Liver (tissue), 9 donors: ENCODE results near the gene PCDHGB6. TPM values are rescaled to one million over a fixed set of nuclear protein-coding genes. Genes with fewer than 3 reads are reported as not detected.

ENCODE experiments used
- DNase-seq: peaks from one replicate; pipeline ENCODE4 v3.0.0-alpha.2; 2017; ENCODE audit warnings: low spot score
- H3K27ac ChIP-seq, 2 donors: one replicate each; pipeline ENCODE4 v1.7.0; 2013; ENCODE audit warnings: inconsistent platforms in 2 of 2, low read length in 2 of 2, control low read depth in 1 of 2, low read depth in 1 of 2, mild to moderate bottlenecking in 1 of 2
- H3K27me3 ChIP-seq, 4 donors: one replicate each; pipeline versions ENCODE4 v1.6.1 to v1.7.0; 2013; ENCODE audit warnings: low read length in 3 of 4, inconsistent platforms in 1 of 4, mild to moderate bottlenecking in 1 of 4, moderate library complexity in 1 of 4; ENCODE audit not compliant: control insufficient read depth in 4 of 4, insufficient read depth in 4 of 4
- H3K36me3 ChIP-seq, 4 donors: one replicate each; pipeline versions ENCODE4 v1.6.1 to v1.7.0; 2013; ENCODE audit warnings: low read length in 3 of 4, mild to moderate bottlenecking in 3 of 4, low read depth in 1 of 4, moderate library complexity in 1 of 4; ENCODE audit not compliant: control insufficient read depth in 4 of 4, insufficient read depth in 3 of 4
- H3K4me1 ChIP-seq, 4 donors: one replicate each; pipeline versions ENCODE4 v1.6.1 to v1.7.0; 2013; ENCODE audit warnings: low read length in 3 of 4, mild to moderate bottlenecking in 3 of 4, moderate library complexity in 1 of 4; ENCODE audit not compliant: control insufficient read depth in 4 of 4, insufficient read depth in 4 of 4
- H3K4me3 ChIP-seq, 3 donors: one replicate each; pipeline versions ENCODE4 v1.6.1 to v1.7.0; 2013; ENCODE audit warnings: low read length in 3 of 3, control low read depth in 1 of 3, low read depth in 1 of 3, mild to moderate bottlenecking in 1 of 3
- H3K9ac ChIP-seq, 2 donors: one replicate each; pipeline ENCODE4 v1.7.0; 2013; ENCODE audit warnings: low read length in 2 of 2, mild to moderate bottlenecking in 2 of 2, moderate library complexity in 2 of 2, control low read depth in 1 of 2, low read depth in 1 of 2
- H3K9me3 ChIP-seq, 4 donors: one replicate each; pipeline versions ENCODE4 v1.6.1 to v1.7.0; 2013; ENCODE audit warnings: low read length in 3 of 4; ENCODE audit not compliant: control insufficient read depth in 4 of 4
- CTCF ChIP-seq: fragments of 150-350 bp; IDR thresholded peaks from 2 replicates; pipeline ENCODE4 v1.5.1; 2017; ENCODE audit warnings: improper control_type of control experiment, low read depth, low read length; ENCODE audit not compliant: missing input control
- EGR1 ChIP-seq, 2 donors: IDR thresholded peaks; 2 replicates each; pipeline ENCODE4 v1.6.1; 2016 to 2018; ENCODE audit warnings: antibody characterized with exemption in 2 of 2, low read depth in 2 of 2
- FOXA1 ChIP-seq: IDR thresholded peaks from 2 replicates; pipeline ENCODE4 v1.6.1; 2016; ENCODE audit warnings: antibody characterized with exemption
- FOXA2 ChIP-seq: IDR thresholded peaks from 2 replicates; pipeline ENCODE4 v1.6.1; 2016; ENCODE audit warnings: antibody characterized with exemption
- GABPA ChIP-seq, 2 donors: IDR thresholded peaks in 1 of 2; conservative IDR thresholded peaks in 1 of 2; 2 replicates each; pipeline ENCODE4 v1.6.1; 2016; ENCODE audit warnings: antibody characterized with exemption in 2 of 2, mild to moderate bottlenecking in 1 of 2, moderate library complexity in 1 of 2
- JUND ChIP-seq, 2 donors: IDR thresholded peaks; 2 replicates each; pipeline ENCODE4 v1.6.1; 2016; ENCODE audit warnings: antibody characterized with exemption in 2 of 2
- NR2F2 ChIP-seq: IDR thresholded peaks from 2 replicates; pipeline ENCODE4 v1.6.1; 2016; ENCODE audit warnings: antibody characterized with exemption
- RAD21 ChIP-seq, 2 donors: IDR thresholded peaks; 2 replicates each; pipeline ENCODE4 v1.6.1; 2016; ENCODE audit warnings: antibody characterized with exemption in 2 of 2, mild to moderate bottlenecking in 2 of 2
- RXRA ChIP-seq, 2 donors: IDR thresholded peaks; 2 replicates each; pipeline ENCODE4 v1.6.1; 2017 to 2018; ENCODE audit warnings: antibody characterized with exemption in 2 of 2, mild to moderate bottlenecking in 1 of 2
- SP1 ChIP-seq: IDR thresholded peaks from 2 replicates; pipeline ENCODE4 v1.6.1; 2018; ENCODE audit warnings: antibody characterized with exemption, mild to moderate bottlenecking
- TAF1 ChIP-seq: conservative IDR thresholded peaks from 2 replicates; pipeline ENCODE4 v1.6.1; 2016; ENCODE audit warnings: antibody characterized with exemption, mild to moderate bottlenecking
- YY1 ChIP-seq: IDR thresholded peaks from 2 replicates; pipeline ENCODE4 v1.6.1; 2016; ENCODE audit warnings: antibody characterized with exemption, mild to moderate bottlenecking
- WGBS: extraction: QIAGEN DNeasy Blood & Tissue Kit; methylation state at CpG from one replicate; pipeline ENCODE4 v1.1.7; 2013; 5-methylcytosine and 5-hydroxymethylcytosine counted together
- polyA plus RNA-seq, 2 donors: library from polyadenylated mRNA; stranded (reverse) in 1 of 2; unstranded in 1 of 2; fragments of 200-250 nt in 1 of 2; fragments of >200 nt in 1 of 2; fragmentation: Nextera tagmentation in 1 of 2; extraction: Ambion mirVana in 1 of 2; gene quantifications; one replicate each; pipeline versions ENCODE4 v1.2.1 to v1.2.3, GENCODE V29; 2013 to 2015
- total RNA-seq, 2 donors: library from RNA; depleted of rRNA; stranded (reverse); fragments of >200 nt; gene quantifications; one replicate each; pipeline ENCODE4 v1.2.3, GENCODE V29; 2014
- donor health status: healthy.
- donor health status: healthy.
- donor health status: healthy.
- donor health status: healthy.
- donor health status: healthy.

Gene PCDHGB6
- total and polyA plus RNA-seq, 4 donors = 0.53 to 2.8 (median 1.6) TPM

DNA sequence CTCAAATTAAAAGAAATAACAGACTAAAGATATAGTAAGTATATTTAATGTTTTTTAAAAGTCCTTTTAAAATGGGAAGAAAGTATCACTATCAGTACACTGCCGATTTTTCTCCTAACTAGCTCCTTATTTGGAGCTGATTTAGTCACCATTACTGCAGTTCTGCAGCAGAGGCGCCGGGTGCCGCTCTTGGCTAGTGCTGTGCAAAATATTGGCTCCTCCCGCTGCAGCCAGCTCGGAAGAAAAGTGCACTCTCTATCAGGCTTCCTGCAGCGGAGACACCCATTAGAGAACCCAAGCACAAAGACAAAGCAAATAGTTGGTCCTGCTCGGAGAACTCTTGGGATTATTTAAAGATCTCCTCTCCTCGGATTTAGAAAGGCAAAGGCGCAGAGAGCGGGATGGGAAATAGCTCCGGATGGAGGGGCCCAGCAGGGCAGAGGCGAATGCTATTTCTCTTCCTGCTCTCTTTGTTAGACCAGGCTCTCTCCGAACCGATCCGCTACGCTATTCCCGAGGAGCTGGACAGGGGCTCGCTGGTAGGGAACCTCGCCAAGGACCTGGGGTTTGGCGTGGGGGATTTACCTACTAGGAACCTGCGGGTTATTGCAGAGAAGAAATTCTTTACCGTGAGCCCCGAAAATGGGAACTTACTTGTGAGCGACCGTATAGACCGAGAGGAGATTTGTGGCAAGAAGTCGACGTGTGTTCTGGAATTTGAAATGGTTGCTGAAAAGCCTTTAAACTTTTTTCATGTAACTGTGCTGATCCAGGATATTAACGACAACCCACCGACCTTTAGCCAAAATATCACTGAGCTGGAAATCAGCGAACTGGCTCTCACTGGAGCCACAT, 37.6 kb upstream of the PCDHGB6 start, which contains the start of gene PCDHGB3:
PCDHGB3 (plus strand) TSS at position 249 of the 855 bp plus-strand sequence; CDS start at position 402, 153 bp downstream.
- no peak for DNase-seq
- no peaks in the 10 kb centered on the region for H3K4me1 ChIP-seq
- no peak within 1 kb of the TSS for H3K27ac ChIP-seq
- WGBS = 15% methylated on average over 32 of the region's 32 CpGs
- peaks cover 44 to 78% (median 57%) of the 10 kb centered on the region in 4 donors for H3K9me3 ChIP-seq
- no peaks in the 10 kb centered on the region for H3K36me3 ChIP-seq
- H3K9ac ChIP-seq = no peak within 1 kb of the TSS
- peak; percentile 50 to 60 for TF ChIP-seq RAD21 (IDR thresholded peaks at IDR 0.05)
- peak; percentile 16 for TF ChIP-seq CTCF
- TF ChIP-seq FOXA2 = no peak
- peaks cover 0 to 5% (median 1%) of the 10 kb centered on the region in 4 donors for H3K27me3 ChIP-seq
- H3K4me3 ChIP-seq = peak within 1 kb of the TSS; percentile 6 to 62 (median 61)

DNA sequence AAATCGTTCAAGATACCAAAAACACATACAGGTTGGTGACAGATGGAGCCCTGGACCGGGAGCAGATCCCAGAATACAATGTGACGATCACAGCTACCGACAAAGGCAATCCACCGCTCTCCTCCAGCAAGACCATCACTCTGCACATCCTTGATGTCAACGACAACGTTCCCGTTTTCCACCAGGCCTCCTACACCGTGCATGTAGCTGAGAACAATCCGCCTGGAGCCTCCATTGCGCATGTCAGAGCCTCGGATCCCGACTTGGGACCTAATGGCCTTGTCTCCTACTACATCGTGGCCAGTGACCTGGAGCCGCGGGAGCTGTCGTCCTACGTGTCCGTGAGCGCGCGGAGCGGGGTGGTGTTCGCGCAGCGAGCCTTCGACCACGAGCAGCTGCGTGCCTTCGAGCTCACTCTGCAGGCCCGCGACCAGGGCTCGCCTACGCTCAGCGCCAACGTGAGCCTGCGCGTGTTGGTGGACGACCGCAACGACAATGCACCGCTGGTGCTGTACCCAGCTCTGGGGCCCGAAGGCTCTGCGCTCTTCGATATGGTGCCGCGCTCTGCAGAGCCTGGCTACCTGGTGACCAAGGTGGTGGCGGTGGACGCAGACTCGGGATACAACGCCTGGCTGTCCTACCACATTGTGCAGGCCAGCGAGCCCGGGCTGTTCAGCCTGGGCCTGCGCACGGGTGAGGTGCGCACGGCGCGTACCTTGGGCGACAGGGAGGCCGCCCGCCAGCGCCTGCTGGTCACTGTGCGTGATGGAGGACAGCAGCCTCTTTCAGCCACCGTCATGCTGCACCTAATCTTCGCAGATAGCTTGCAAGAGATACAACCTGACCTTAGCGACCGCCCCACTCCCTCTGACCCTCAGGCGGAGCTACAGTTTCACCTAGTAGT, 36.0 kb upstream of the PCDHGB6 start:
- no peak overlapping the region for H3K9ac ChIP-seq
- no peak for TF ChIP-seq GABPA (IDR thresholded peaks at IDR 0.05 in 1 of 2, conservative IDR thresholded peaks at IDR 0.05 in 1 of 2)
- no peak for TF ChIP-seq EGR1 (IDR thresholded peaks at IDR 0.05; ENCODE audit: low read depth in 2 of 2)
- no peak for TF ChIP-seq TAF1
- no peak for TF ChIP-seq RAD21 (IDR thresholded peaks at IDR 0.05)
- no peak for TF ChIP-seq RXRA (IDR thresholded peaks at IDR 0.05)
- no peak for TF ChIP-seq JUND (IDR thresholded peaks at IDR 0.05)
- no peak for TF ChIP-seq YY1
- no peak for TF ChIP-seq FOXA1
- TF ChIP-seq NR2F2 = no peak
- TF ChIP-seq SP1 = no peak
- H3K4me3 ChIP-seq = peak overlapping the region in 2 of 3 donors; percentile 44 to 50
- DNase-seq = no peak
- H3K27ac ChIP-seq = no peak overlapping the region
- peaks cover 35 to 73% (median 53%) of the 10 kb centered on the region in 4 donors for H3K9me3 ChIP-seq
- H3K27me3 ChIP-seq = peaks cover 0 to 5% (median 0%) of the 10 kb centered on the region in 4 donors
- H3K36me3 ChIP-seq = no peaks in the 10 kb centered on the region
- WGBS = 30% methylated on average over 69 of the region's 69 CpGs
- no peaks in the 10 kb centered on the region for H3K4me1 ChIP-seq

DNA sequence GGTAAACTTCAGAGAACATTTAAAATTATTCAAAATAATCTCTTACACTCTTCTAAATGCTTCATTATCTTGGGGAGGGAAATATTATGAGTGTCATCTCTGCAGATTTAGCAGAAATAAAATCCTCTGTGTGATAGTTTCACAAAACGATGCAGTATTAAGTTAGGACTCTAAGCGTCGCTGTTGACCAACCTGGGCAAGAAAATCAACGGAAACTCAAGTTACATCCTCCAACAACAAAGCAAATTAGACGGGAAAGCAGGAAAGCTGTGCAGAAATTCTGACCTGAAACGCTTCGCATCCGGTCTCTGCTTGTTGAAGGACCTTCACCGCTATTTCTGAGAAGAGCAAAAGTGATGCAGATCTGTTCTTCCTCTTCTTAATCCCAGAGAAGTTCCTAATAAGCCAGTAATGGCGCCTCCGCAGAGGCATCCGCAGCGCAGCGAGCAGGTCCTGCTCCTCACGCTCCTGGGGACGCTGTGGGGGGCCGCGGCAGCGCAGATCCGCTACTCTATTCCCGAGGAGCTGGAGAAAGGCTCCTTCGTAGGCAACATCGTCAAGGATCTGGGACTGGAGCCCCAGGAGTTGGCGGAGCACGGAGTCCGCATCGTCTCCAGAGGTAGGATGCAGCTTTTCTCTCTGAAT, 34.0 kb upstream of the PCDHGB6 start, which contains the start of gene PCDHGA6:
PCDHGA6 (plus strand) TSS at position 219 of the 645 bp plus-strand sequence; CDS start at position 412, 193 bp downstream.
- no peaks in the 10 kb centered on the region for H3K4me1 ChIP-seq
- peaks cover 0 to 5% (median 0%) of the 10 kb centered on the region in 4 donors for H3K27me3 ChIP-seq
- H3K36me3 ChIP-seq = no peaks in the 10 kb centered on the region
- WGBS = 20% methylated on average over 27 of the region's 27 CpGs
- H3K27ac ChIP-seq = no peak within 1 kb of the TSS
- H3K9ac ChIP-seq = no peak within 1 kb of the TSS
- peak within 1 kb of the TSS in 2 of 3 donors; percentile 23 to 46 for H3K4me3 ChIP-seq
- peaks cover 37 to 83% (median 56%) of the 10 kb centered on the region in 4 donors for H3K9me3 ChIP-seq
- no peak for DNase-seq
- TF ChIP-seq RAD21 (IDR thresholded peaks at IDR 0.05) = peak; percentile 9 to 22
- peak; percentile 13 for TF ChIP-seq CTCF
- TF ChIP-seq JUND (IDR thresholded peaks at IDR 0.05) = no peak
